ENCODE data around the gene CYTH2. TPM values are rescaled to one million over a fixed set of nuclear protein-coding genes. Genes with fewer than 3 reads are reported as not detected.
A peak's percentile ranks its signal among the peaks of the same experiment; 100 is the strongest.

CYTH2 gene
- total RNA-seq, 1 donor from 2014 or later: 67.1 TPM

GRCh38 chr19:48450863-48451262 lies 18.3 kb upstream of the CYTH2 start:
- H3K27ac Mint-ChIP-seq (ENCODE audit: unreplicated experiment): no peak overlapping the region
- Histone ChIP-seq H3K9me3 (ENCODE audit: insufficient read depth, low read depth, low read length) (no peaks in the 10 kb centered on the region), H3K79me2 (ENCODE audit: insufficient read depth, low read length) (peaks cover 53% of the 10 kb centered on the region), H3K4me3 (ENCODE audit: insufficient read depth, low read depth, low read length) (no peak overlapping the region), H3K36me3 (ENCODE audit: insufficient read depth, low read length) (peaks cover 26% of the 10 kb centered on the region), H3K27me3 (ENCODE audit: insufficient read depth, low read length) (no peaks in the 10 kb centered on the region), H2AFZ (ENCODE audit: low read depth, low read length) (no peak overlapping the region), H3K4me1 (ENCODE audit: insufficient read depth, low read length) (peaks cover 5% of the 10 kb centered on the region), H3K4me2 (ENCODE audit: low read length) (no peak overlapping the region), H4K20me1 (ENCODE audit: insufficient read depth, low read length) (peaks cover 43% of the 10 kb centered on the region), H3K27ac (ENCODE audit: low read depth, low read length) (no peak overlapping the region), H3K9ac (ENCODE audit: low read length) (no peak overlapping the region)
- no peak overlapping the region for H3K4me3 Mint-ChIP-seq (ENCODE audit: unreplicated experiment)
- no peaks in the 10 kb centered on the region for H3K27me3 Mint-ChIP-seq (ENCODE audit: low read depth, unreplicated experiment)
- no peak for TF ChIP-seq CTCF (IDR thresholded peaks at IDR 0.05; ENCODE audit: insufficient read depth, low read depth, low read length)
- TF ChIP-seq EZH2 (IDR thresholded peaks at IDR 0.05; ENCODE audit: insufficient read depth, low read length): no peak
- H3K9me3 Mint-ChIP-seq (ENCODE audit: unreplicated experiment): no peaks in the 10 kb centered on the region
- FAIRE-seq (no peak), DNase-seq (ENCODE audit: low read depth) (no peak)
- H3K36me3 Mint-ChIP-seq (ENCODE audit: low read depth, unreplicated experiment): peaks cover 12% of the 10 kb centered on the region
- H3K4me1 Mint-ChIP-seq (ENCODE audit: low read depth, unreplicated experiment): peaks cover 2% of the 10 kb centered on the region

GRCh38 chr19:48451624-48452023 lies 17.5 kb upstream of the CYTH2 start:
- H3K4me3 ChIP-seq (ENCODE audit: insufficient read depth, low read depth, low read length): no peak overlapping the region

More at GRCh38 chr19:48451624-48452023, 17.5 kb upstream of the CYTH2 start:
- Mint-ChIP-seq H3K27me3 (ENCODE audit: low read depth, unreplicated experiment) (no peaks in the 10 kb centered on the region), H3K4me1 (ENCODE audit: low read depth, unreplicated experiment) (peaks cover under 1% of the 10 kb centered on the region), H3K36me3 (ENCODE audit: low read depth, unreplicated experiment) (peaks cover 10% of the 10 kb centered on the region), H3K4me3 (ENCODE audit: unreplicated experiment) (peak overlapping the region; percentile 16), H3K27ac (ENCODE audit: unreplicated experiment) (no peak overlapping the region), H3K9me3 (ENCODE audit: unreplicated experiment) (no peaks in the 10 kb centered on the region)
- Histone ChIP-seq H3K27me3 (ENCODE audit: insufficient read depth, low read length) (no peaks in the 10 kb centered on the region), H3K4me2 (ENCODE audit: low read length) (no peak overlapping the region), H3K4me1 (ENCODE audit: insufficient read depth, low read length) (peaks cover under 1% of the 10 kb centered on the region), H3K36me3 (ENCODE audit: insufficient read depth, low read length) (peaks cover 32% of the 10 kb centered on the region), H3K9me3 (ENCODE audit: insufficient read depth, low read depth, low read length) (no peaks in the 10 kb centered on the region), H3K9ac (ENCODE audit: low read length) (no peak overlapping the region), H3K27ac (ENCODE audit: low read depth, low read length) (no peak overlapping the region), H3K79me2 (ENCODE audit: insufficient read depth, low read length) (peaks cover 45% of the 10 kb centered on the region), H4K20me1 (ENCODE audit: insufficient read depth, low read length) (peaks cover 49% of the 10 kb centered on the region), H2AFZ (ENCODE audit: low read depth, low read length) (no peak overlapping the region)
- FAIRE-seq (no peak), DNase-seq (ENCODE audit: low read depth) (no peak)
- no peak for TF ChIP-seq EZH2 (IDR thresholded peaks at IDR 0.05; ENCODE audit: insufficient read depth, low read length)
- no peak for TF ChIP-seq CTCF (IDR thresholded peaks at IDR 0.05; ENCODE audit: insufficient read depth, low read depth, low read length)

Measured in astrocyte (in vitro differentiated cells and primary cell).